BLaER1 (cell line): Measurements from ENCODE around the gene WDR72.
"Not testable (repeated sequence)": the region's sequence is repeated elsewhere in the genome, so short reads cannot be mapped to it uniquely, and the experiment has no call there.

ENCODE experiments used
- H3K27ac ChIP-seq: shearing (Covaris generic); formaldehyde crosslinking; 2 replicates; pipeline ENCODE4 v1.8.1; 2022
- H3K27me3 ChIP-seq: shearing (Covaris generic); formaldehyde crosslinking; 2 replicates; pipeline ENCODE4 v1.8.1; 2022
- H3K36me3 ChIP-seq: shearing (Covaris generic); formaldehyde crosslinking; 2 replicates; pipeline ENCODE4 v1.8.1; 2022
- H3K4me1 ChIP-seq: shearing (Covaris generic); formaldehyde crosslinking; 2 replicates; pipeline ENCODE4 v1.8.1; 2022
- H3K4me2 ChIP-seq: shearing (Covaris generic); formaldehyde crosslinking; 2 replicates; pipeline ENCODE4 v1.8.1; 2022
- H3K4me3 ChIP-seq: shearing (Covaris generic); formaldehyde crosslinking; 2 replicates; pipeline ENCODE4 v1.8.1; 2022
- H3K9ac ChIP-seq: shearing (Covaris generic); formaldehyde crosslinking; 2 replicates; pipeline ENCODE4 v1.8.1; 2022
- H3K9me3 ChIP-seq: shearing (Covaris generic); formaldehyde crosslinking; 2 replicates; pipeline ENCODE4 v1.8.1; 2022
- H4K20me1 ChIP-seq: shearing (Covaris generic); formaldehyde crosslinking; 2 replicates; pipeline ENCODE4 v1.8.1; 2022
- Cebpa-rat ChIP-seq: shearing (Covaris generic); IDR thresholded peaks from 2 replicates; pipeline ENCODE4 v1.8.1; 2022

Gene WDR72

GRCh38 chr15:53569751-53570480 lies 189.5 kb downstream of the WDR72 start:
- H3K4me3 ChIP-seq: no peak overlapping the region
- no peak overlapping the region for H3K27ac ChIP-seq
- H3K9me3 ChIP-seq: 0 out of 2 replicates have a peak, but pooled peaks cover 7% of the 10 kb centered on the region
- no peaks in the 10 kb centered on the region for H4K20me1 ChIP-seq
- H3K27me3 ChIP-seq: no peaks in the 10 kb centered on the region
- H3K9ac ChIP-seq: no peak overlapping the region
- H3K4me2 ChIP-seq: no peak overlapping the region
- H3K36me3 ChIP-seq: no peaks in the 10 kb centered on the region
- no peak for TF ChIP-seq Cebpa-rat
- peaks cover 16% of the 10 kb centered on the region for H3K4me1 ChIP-seq

GRCh38 chr15:53566912-53567311 lies 192.6 kb downstream of the WDR72 start:
- Histone ChIP-seq H3K36me3 (no peaks in the 10 kb centered on the region), H3K27me3 (no peaks in the 10 kb centered on the region), H3K4me3 (no peak overlapping the region), H4K20me1 (no peaks in the 10 kb centered on the region), H3K9me3 (0 out of 2 replicates have a peak, but pooled peaks cover 7% of the 10 kb centered on the region), H3K4me1 (peaks cover 17% of the 10 kb centered on the region), H3K9ac (no peak overlapping the region), H3K27ac (no peak overlapping the region), H3K4me2 (no peak overlapping the region)
- no peak for TF ChIP-seq Cebpa-rat

- Histone ChIP-seq H3K9me3 (0 out of 2 replicates have a peak, but pooled peaks cover 4% of the 10 kb centered on the region), H3K27ac (no peak overlapping the region), H3K9ac (no peak overlapping the region), H4K20me1 (no peaks in the 10 kb centered on the region), H3K4me2 (peak overlapping the region; percentile 30), H3K27me3 (no peaks in the 10 kb centered on the region), H3K36me3 (no peaks in the 10 kb centered on the region), H3K4me1 (peaks cover 17% of the 10 kb centered on the region), H3K4me3 (no peak overlapping the region)
- TF ChIP-seq Cebpa-rat: no peak
These were observed 193.7 kb downstream of the WDR72 start for GRCh38 chr15:53565721-53566120.

- no peaks in the 10 kb centered on the region for H3K36me3 ChIP-seq
- no peak for TF ChIP-seq Cebpa-rat
These were observed 194.8 kb downstream of the WDR72 start for GRCh38 chr15:53564647-53565046.

GRCh38 chr15:53563627-53564026 lies 195.8 kb downstream of the WDR72 start:
- Histone ChIP-seq H3K36me3 (no peaks in the 10 kb centered on the region), H4K20me1 (no peaks in the 10 kb centered on the region), H3K4me1 (peaks cover 26% of the 10 kb centered on the region), H3K9me3 (no peaks in the 10 kb centered on the region), H3K4me2 (no peak overlapping the region), H3K4me3 (no peak overlapping the region), H3K27me3 (no peaks in the 10 kb centered on the region), H3K9ac (no peak overlapping the region), H3K27ac (no peak overlapping the region)
- TF ChIP-seq Cebpa-rat: no peak

More at GRCh38 chr15:53564647-53565046, 194.8 kb downstream of the WDR72 start:
- H3K4me1 ChIP-seq: peaks cover 26% of the 10 kb centered on the region
- no peak overlapping the region for H3K4me3 ChIP-seq
- no peak overlapping the region for H3K27ac ChIP-seq
- no peaks in the 10 kb centered on the region for H4K20me1 ChIP-seq
- H3K4me2 ChIP-seq: no peak overlapping the region
- H3K9me3 ChIP-seq: no peaks in the 10 kb centered on the region
- H3K27me3 ChIP-seq: no peaks in the 10 kb centered on the region
- no peak overlapping the region for H3K9ac ChIP-seq

GRCh38 chr15:53559364-53560277 lies 199.8 kb downstream of the WDR72 start:
- H3K36me3 ChIP-seq: no peaks in the 10 kb centered on the region
- H4K20me1 ChIP-seq: no peaks in the 10 kb centered on the region
- H3K9ac ChIP-seq: no peak overlapping the region
- H3K4me3 ChIP-seq: no peak overlapping the region
- no peak for TF ChIP-seq Cebpa-rat
- no peak overlapping the region for H3K4me2 ChIP-seq
- H3K27ac ChIP-seq: no peak overlapping the region
- H3K27me3 ChIP-seq: no peaks in the 10 kb centered on the region
- H3K4me1 ChIP-seq: peaks cover 19% of the 10 kb centered on the region
- H3K9me3 ChIP-seq: no peaks in the 10 kb centered on the region

GRCh38 chr15:53558384-53558783 lies 201.1 kb downstream of the WDR72 start:
- Histone ChIP-seq H3K9me3 (no peaks in the 10 kb centered on the region), H3K27me3 (no peaks in the 10 kb centered on the region), H3K27ac (no peak overlapping the region), H4K20me1 (no peaks in the 10 kb centered on the region), H3K4me3 (no peak overlapping the region), H3K36me3 (no peaks in the 10 kb centered on the region), H3K4me1 (peaks cover 21% of the 10 kb centered on the region), H3K9ac (no peak overlapping the region), H3K4me2 (no peak overlapping the region)
- TF ChIP-seq Cebpa-rat: no peak

GRCh38 chr15:53555226-53555625 lies 204.2 kb downstream of the WDR72 start:
- Histone ChIP-seq H3K36me3 (no peaks in the 10 kb centered on the region), H3K27me3 (no peaks in the 10 kb centered on the region), H3K9ac (no peak overlapping the region), H3K4me3 (0 out of 2 replicates have a peak overlapping the region, but pooled peaks have one; percentile 8), H3K27ac (no peak overlapping the region), H3K4me2 (peak overlapping the region; percentile 57), H3K9me3 (no peaks in the 10 kb centered on the region), H4K20me1 (no peaks in the 10 kb centered on the region), H3K4me1 (peaks cover 21% of the 10 kb centered on the region)
- TF ChIP-seq Cebpa-rat: no peak

- Histone ChIP-seq H3K4me1 (peaks cover 20% of the 10 kb centered on the region), H4K20me1 (no peaks in the 10 kb centered on the region), H3K36me3 (no peaks in the 10 kb centered on the region), H3K9ac (no peak overlapping the region), H3K9me3 (no peaks in the 10 kb centered on the region), H3K27me3 (no peaks in the 10 kb centered on the region), H3K4me2 (peak overlapping the region; percentile 37), H3K27ac (no peak overlapping the region), H3K4me3 (no peak overlapping the region)
- no peak for TF ChIP-seq Cebpa-rat
These were observed 209.7 kb downstream of the WDR72 start for GRCh38 chr15:53549697-53550305.

GRCh38 chr15:53548236-53548635 lies 211.2 kb downstream of the WDR72 start:
- Histone ChIP-seq H3K9me3 (no peaks in the 10 kb centered on the region), H3K9ac (no peak overlapping the region), H3K36me3 (no peaks in the 10 kb centered on the region), H3K4me3 (no peak overlapping the region), H4K20me1 (no peaks in the 10 kb centered on the region), H3K27me3 (no peaks in the 10 kb centered on the region), H3K4me1 (peaks cover 16% of the 10 kb centered on the region), H3K4me2 (no peak overlapping the region), H3K27ac (no peak overlapping the region)
- TF ChIP-seq Cebpa-rat: no peak

- not testable (repeated sequence) for H3K27ac ChIP-seq, H3K9ac ChIP-seq, H4K20me1 ChIP-seq, H3K4me2 ChIP-seq, H3K36me3 ChIP-seq, H3K4me3 ChIP-seq, H3K27me3 ChIP-seq, H3K9me3 ChIP-seq
- peaks cover 16% of the 10 kb centered on the region for H3K4me1 ChIP-seq
These were observed 218.7 kb downstream of the WDR72 start for GRCh38 chr15:53540626-53541300.
